CD14-positive monocyte (primary cell): ENCODE results near the gene NMB. TPM values are rescaled to one million over a fixed set of nuclear protein-coding genes. Genes with fewer than 3 reads are reported as not detected.

Experiments
- DNase-seq, 3 donors: peaks; one replicate each; pipeline ENCODE4 v3.0.0-alpha.2; 2011 to 2022
- H2AFZ ChIP-seq: 2 replicates; pipeline ENCODE4 v1.6.0; 2012; ENCODE audit warnings: mild to moderate bottlenecking, low read depth, low read length, inconsistent platforms; ENCODE audit not compliant: insufficient read depth, poor library complexity, severe bottlenecking
- H3K27ac ChIP-seq, 2 donors: 1 replicate in 1 of 2; 2 replicates in 1 of 2; pipeline ENCODE4 v1.5.1; 2012 to 2013; ENCODE audit warnings: low read length in 2 of 2, control low read depth in 1 of 2, inconsistent platforms in 1 of 2, low read depth in 1 of 2, mild to moderate bottlenecking in 1 of 2
- H3K27me3 ChIP-seq, 2 donors: one replicate each; pipeline versions ENCODE4 v1.6.0 to v1.6.1; 2011 to 2013; ENCODE audit warnings: low read length in 2 of 2; ENCODE audit not compliant: control insufficient read depth in 2 of 2, insufficient read depth in 2 of 2
- H3K36me3 ChIP-seq, 2 donors: replicated peaks in 1 of 2; 1 replicate in 1 of 2; 2 replicates in 1 of 2; pipeline versions ENCODE4 v1.5.1 to v1.6.1; 2012 to 2013; ENCODE audit warnings: low read length in 2 of 2, control low read depth in 1 of 2, inconsistent platforms in 1 of 2, mild to moderate bottlenecking in 1 of 2; ENCODE audit not compliant: insufficient read depth in 2 of 2, control insufficient read depth in 1 of 2
- H3K4me1 ChIP-seq, 2 donors: 1 replicate in 1 of 2; 2 replicates in 1 of 2; pipeline versions ENCODE4 v1.5.1 to v1.6.1; 2012 to 2013; ENCODE audit warnings: low read length in 2 of 2, control low read depth in 1 of 2, inconsistent platforms in 1 of 2, mild to moderate bottlenecking in 1 of 2, moderate library complexity in 1 of 2; ENCODE audit not compliant: insufficient read depth in 2 of 2, control insufficient read depth in 1 of 2
- H3K4me2 ChIP-seq: replicated peaks from 2 replicates; pipeline ENCODE3; 2012; ENCODE audit warnings: low read length, moderate library complexity, mild to moderate bottlenecking; ENCODE audit not compliant: poor library complexity, severe bottlenecking; ENCODE audit errors: extremely low read depth
- H3K4me3 ChIP-seq, 3 experiments: fragments of 200-600 bp in 1 of 3; sonication (generic) in 1 of 3; replicated peaks in 1 of 3; 1 replicate in 2 of 3; 2 replicates in 1 of 3; pipeline ENCODE4 v1.5.1; 2011 to 2013; ENCODE audit warnings: low read length in 3 of 3, mild to moderate bottlenecking in 3 of 3, control low read depth in 2 of 3, low read depth in 2 of 3, inconsistent platforms in 1 of 3, moderate library complexity in 1 of 3
- H3K79me2 ChIP-seq: 2 replicates; pipeline ENCODE4 v1.6.0; 2012; ENCODE audit warnings: mild to moderate bottlenecking, control low read depth, inconsistent platforms, low read length, moderate library complexity; ENCODE audit not compliant: insufficient read depth
- H3K9ac ChIP-seq: 2 replicates; pipeline ENCODE4 v1.6.0; 2017; ENCODE audit warnings: low read length, mild to moderate bottlenecking; ENCODE audit not compliant: insufficient read depth, poor library complexity, severe bottlenecking
- H3K9me3 ChIP-seq, 2 donors: replicated peaks in 1 of 2; 1 replicate in 1 of 2; 2 replicates in 1 of 2; pipeline versions ENCODE4 v1.5.1 to v1.6.1; 2012 to 2013; ENCODE audit warnings: low read length in 2 of 2, control low read depth in 1 of 2; ENCODE audit not compliant: control insufficient read depth in 1 of 2, insufficient read depth in 1 of 2
- H4K20me1 ChIP-seq: 2 replicates; pipeline ENCODE4 v1.6.0; 2012; ENCODE audit warnings: mild to moderate bottlenecking, low read length, control low read depth, moderate library complexity; ENCODE audit not compliant: insufficient read depth
- H3K27ac Mint-ChIP-seq, 7 donors: one replicate each; pipeline ENCODE4 v1.8.0; 2020; ENCODE audit warnings: mild to moderate bottlenecking in 7 of 7, mixed read lengths in 7 of 7, moderate library complexity in 6 of 7, inconsistent platforms in 2 of 7
- H3K27me3 Mint-ChIP-seq, 3 donors: one replicate each; pipeline ENCODE4 v1.8.0; 2021 to 2022; ENCODE audit warnings: low read depth in 3 of 3, mild to moderate bottlenecking in 3 of 3, mixed read lengths in 3 of 3, moderate library complexity in 3 of 3, inconsistent platforms in 1 of 3
- H3K36me3 Mint-ChIP-seq, 2 donors: one replicate each; pipeline ENCODE4 v1.8.0; 2020; ENCODE audit warnings: mixed read lengths in 2 of 2, inconsistent platforms in 1 of 2, mild to moderate bottlenecking in 1 of 2
- H3K4me1 Mint-ChIP-seq: one replicate; pipeline ENCODE4 v1.8.0; 2020; ENCODE audit warnings: mild to moderate bottlenecking, mixed read lengths
- H3K4me3 Mint-ChIP-seq, 2 donors: one replicate each; pipeline ENCODE4 v1.8.0; 2020; ENCODE audit warnings: mild to moderate bottlenecking in 2 of 2, mixed read lengths in 2 of 2, moderate library complexity in 1 of 2
- H3K9me3 Mint-ChIP-seq, 7 donors: one replicate each; pipeline ENCODE4 v1.8.0; 2020 to 2022; ENCODE audit warnings: mixed read lengths in 7 of 7, mild to moderate bottlenecking in 6 of 7, moderate library complexity in 6 of 7, inconsistent platforms in 2 of 7
- WGBS: methylation state at CpG from one replicate; pipeline ENCODE4 v1.1.5; 2013; ENCODE audit warnings: missing lambda C conversion rate; ENCODE audit not compliant: insufficient coverage; 5-methylcytosine and 5-hydroxymethylcytosine counted together
- intact Hi-C, 2 donors: fragments of 100-400 bp; cut with micrococcal nuclease; formaldehyde crosslinking; loops; one replicate each; pipeline versions ENCODE4 v1.15.0 to v1.15.1; 2023
- polyA plus RNA-seq, 3 donors: library from polyadenylated mRNA; depleted of rRNA in 1 of 3; unstranded in 2 of 3; stranded (reverse) in 1 of 3; fragments of 300-500 nt in 2 of 3; fragments of >200 nt in 1 of 3; fragmentation: Illumina TruSeq in 2 of 3; gene quantifications; 1 replicate in 2 of 3; 2 replicates in 1 of 3; pipeline ENCODE4 v1.2.3, GENCODE V29; 2012 to 2021
- TF ChIP-seq, protein P1 (sequence below): fragments of 200-600 bp; IDR thresholded peaks from one replicate; pipeline ENCODE4 v1.8.0; 2022; ENCODE audit warnings: antibody characterized with exemption, mild to moderate bottlenecking

Gene NMB
- polyA plus RNA-seq, 3 donors, result 0.45 to 0.81 (median 0.56) TPM

DNA sequence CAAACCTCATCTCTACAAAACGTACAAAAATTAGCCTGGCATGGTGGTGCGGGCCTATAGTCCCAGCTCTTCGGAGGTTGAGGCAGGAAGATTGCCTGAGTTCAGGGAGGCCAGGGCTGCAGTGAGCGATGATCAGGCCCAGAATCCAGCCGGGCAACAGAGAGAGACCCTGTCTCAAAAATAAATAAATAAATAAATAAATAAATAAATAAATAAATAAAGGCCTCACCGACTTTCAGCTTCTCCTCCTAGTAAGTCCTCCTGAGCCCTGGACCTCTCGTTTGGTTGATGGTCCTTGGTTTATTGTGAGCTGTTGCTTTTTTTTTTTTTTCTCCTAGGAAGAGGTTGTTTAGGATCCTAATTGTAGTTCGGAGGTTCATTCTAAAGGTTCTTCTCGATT lies 29.0 kb downstream of the NMB start:
- Histone ChIP-seq H3K79me2 (peaks cover 13% of the 10 kb centered on the region), H3K4me3 (no peak overlapping the region), H3K4me1 (peaks cover 24 to 32% of the 10 kb centered on the region in 2 donors), H3K4me2 (no peak overlapping the region), H3K36me3 (no peaks in the 10 kb centered on the region), H3K27ac (no peak overlapping the region), H3K9ac (no peak overlapping the region), H3K9me3 (no peaks in the 10 kb centered on the region), H3K27me3 (no peaks in the 10 kb centered on the region), H2AFZ (no peak overlapping the region), H4K20me1 (no peaks in the 10 kb centered on the region)
- 100% methylated on average over 1 of the region's 9 CpGs for WGBS
- H3K9me3 Mint-ChIP-seq, result no peaks in the 10 kb centered on the region
- peaks cover 0 to 2% (median 1%) of the 10 kb centered on the region in 3 donors for H3K27me3 Mint-ChIP-seq
- intact Hi-C loops, result no loop called here
- peaks cover 25% of the 10 kb centered on the region for H3K4me1 Mint-ChIP-seq
- peaks cover 6 to 9% of the 10 kb centered on the region in 2 donors for H3K36me3 Mint-ChIP-seq
- no peak for DNase-seq
- no peak overlapping the region for H3K27ac Mint-ChIP-seq
- H3K4me3 Mint-ChIP-seq, result no peak overlapping the region
- TF ChIP-seq, protein P1, sequence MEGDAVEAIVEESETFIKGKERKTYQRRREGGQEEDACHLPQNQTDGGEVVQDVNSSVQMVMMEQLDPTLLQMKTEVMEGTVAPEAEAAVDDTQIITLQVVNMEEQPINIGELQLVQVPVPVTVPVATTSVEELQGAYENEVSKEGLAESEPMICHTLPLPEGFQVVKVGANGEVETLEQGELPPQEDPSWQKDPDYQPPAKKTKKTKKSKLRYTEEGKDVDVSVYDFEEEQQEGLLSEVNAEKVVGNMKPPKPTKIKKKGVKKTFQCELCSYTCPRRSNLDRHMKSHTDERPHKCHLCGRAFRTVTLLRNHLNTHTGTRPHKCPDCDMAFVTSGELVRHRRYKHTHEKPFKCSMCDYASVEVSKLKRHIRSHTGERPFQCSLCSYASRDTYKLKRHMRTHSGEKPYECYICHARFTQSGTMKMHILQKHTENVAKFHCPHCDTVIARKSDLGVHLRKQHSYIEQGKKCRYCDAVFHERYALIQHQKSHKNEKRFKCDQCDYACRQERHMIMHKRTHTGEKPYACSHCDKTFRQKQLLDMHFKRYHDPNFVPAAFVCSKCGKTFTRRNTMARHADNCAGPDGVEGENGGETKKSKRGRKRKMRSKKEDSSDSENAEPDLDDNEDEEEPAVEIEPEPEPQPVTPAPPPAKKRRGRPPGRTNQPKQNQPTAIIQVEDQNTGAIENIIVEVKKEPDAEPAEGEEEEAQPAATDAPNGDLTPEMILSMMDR, result no peak

DNA sequence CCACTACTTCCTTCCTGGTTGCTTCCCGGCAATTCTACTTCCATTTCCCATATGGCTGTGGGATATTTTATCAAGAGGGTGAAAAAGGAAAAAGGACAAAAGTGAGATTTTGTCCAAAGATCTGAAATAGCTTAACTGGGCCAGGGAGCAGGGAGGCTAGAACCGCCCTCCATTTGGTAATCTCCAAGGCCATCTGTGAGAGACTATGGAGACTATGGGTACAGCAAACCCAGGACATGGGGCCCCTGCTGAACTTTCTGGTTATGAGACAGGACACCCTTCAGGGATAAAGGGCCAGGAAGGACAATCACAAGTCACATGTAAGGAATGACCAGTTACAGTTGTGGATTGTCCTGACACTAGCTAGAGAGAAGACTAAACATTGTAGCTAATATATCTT lies 32.9 kb downstream of the NMB start:
- Histone ChIP-seq H3K27ac (no peak overlapping the region), H3K9me3 (peaks cover 22 to 26% of the 10 kb centered on the region in 2 donors), H3K27me3 (no peaks in the 10 kb centered on the region), H2AFZ (no peak overlapping the region), H3K9ac (no peak overlapping the region), H3K36me3 (peaks cover 13 to 25% of the 10 kb centered on the region in 2 donors), H3K79me2 (no peaks in the 10 kb centered on the region), H3K4me2 (no peak overlapping the region), H3K4me1 (peaks cover 0 to 3% of the 10 kb centered on the region in 2 donors), H3K4me3 (no peak overlapping the region), H4K20me1 (no peaks in the 10 kb centered on the region)
- intact Hi-C loops, result no loop called here
- Mint-ChIP-seq H3K27ac (peak overlapping the region in 2 of 7 donors; percentile 9 to 11), H3K4me3 (no peak overlapping the region), H3K36me3 (peaks cover 36% of the 10 kb centered on the region in 2 donors), H3K27me3 (peaks cover 0 to 3% (median 1%) of the 10 kb centered on the region in 3 donors), H3K4me1 (peaks cover 3% of the 10 kb centered on the region), H3K9me3 (peaks cover 23 to 27% (median 26%) of the 10 kb centered on the region in 7 donors)
- WGBS, result 92% methylated on average over 1 of the region's 2 CpGs
- no peak for DNase-seq
- TF ChIP-seq, protein P1, result no peak
